ENCODE data around the gene HLTF.

DNA sequence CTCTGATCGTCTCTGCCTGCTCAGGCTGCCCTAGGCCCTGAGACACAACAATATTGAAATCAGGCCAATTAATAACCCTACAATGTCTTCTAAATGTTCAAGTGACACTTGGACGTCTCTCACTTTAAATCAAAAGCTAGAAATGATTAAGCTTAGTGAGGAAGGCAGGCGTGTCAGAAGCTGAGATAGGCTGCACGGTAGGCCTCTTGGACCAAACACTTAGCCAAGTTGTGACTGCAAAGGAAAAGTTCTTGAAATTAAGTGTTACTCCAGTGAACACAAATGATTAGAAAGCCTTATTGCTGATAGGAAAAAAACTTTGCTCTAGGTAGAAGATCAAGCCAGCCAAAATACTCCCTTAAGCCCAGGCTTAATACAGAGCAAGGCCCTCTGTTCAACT, 45.3 kb upstream of the HLTF start:
- TF ChIP-seq, protein P1, sequence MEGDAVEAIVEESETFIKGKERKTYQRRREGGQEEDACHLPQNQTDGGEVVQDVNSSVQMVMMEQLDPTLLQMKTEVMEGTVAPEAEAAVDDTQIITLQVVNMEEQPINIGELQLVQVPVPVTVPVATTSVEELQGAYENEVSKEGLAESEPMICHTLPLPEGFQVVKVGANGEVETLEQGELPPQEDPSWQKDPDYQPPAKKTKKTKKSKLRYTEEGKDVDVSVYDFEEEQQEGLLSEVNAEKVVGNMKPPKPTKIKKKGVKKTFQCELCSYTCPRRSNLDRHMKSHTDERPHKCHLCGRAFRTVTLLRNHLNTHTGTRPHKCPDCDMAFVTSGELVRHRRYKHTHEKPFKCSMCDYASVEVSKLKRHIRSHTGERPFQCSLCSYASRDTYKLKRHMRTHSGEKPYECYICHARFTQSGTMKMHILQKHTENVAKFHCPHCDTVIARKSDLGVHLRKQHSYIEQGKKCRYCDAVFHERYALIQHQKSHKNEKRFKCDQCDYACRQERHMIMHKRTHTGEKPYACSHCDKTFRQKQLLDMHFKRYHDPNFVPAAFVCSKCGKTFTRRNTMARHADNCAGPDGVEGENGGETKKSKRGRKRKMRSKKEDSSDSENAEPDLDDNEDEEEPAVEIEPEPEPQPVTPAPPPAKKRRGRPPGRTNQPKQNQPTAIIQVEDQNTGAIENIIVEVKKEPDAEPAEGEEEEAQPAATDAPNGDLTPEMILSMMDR (conservative IDR thresholded peaks at IDR 0.05; ENCODE audit: low read depth, low read length): no peak
- TF ChIP-seq RCOR1 (IDR thresholded peaks at IDR 0.05; ENCODE audit: insufficient replicate concordance, low read length): no peak

Data from IMR-90 (cell line).